ENCODE results near the gene MCM6.
"Not testable (repeated sequence)": the region's sequence is repeated elsewhere in the genome, so short reads cannot be mapped to it uniquely, and the experiment has no call there.

Gene MCM6

DNA sequence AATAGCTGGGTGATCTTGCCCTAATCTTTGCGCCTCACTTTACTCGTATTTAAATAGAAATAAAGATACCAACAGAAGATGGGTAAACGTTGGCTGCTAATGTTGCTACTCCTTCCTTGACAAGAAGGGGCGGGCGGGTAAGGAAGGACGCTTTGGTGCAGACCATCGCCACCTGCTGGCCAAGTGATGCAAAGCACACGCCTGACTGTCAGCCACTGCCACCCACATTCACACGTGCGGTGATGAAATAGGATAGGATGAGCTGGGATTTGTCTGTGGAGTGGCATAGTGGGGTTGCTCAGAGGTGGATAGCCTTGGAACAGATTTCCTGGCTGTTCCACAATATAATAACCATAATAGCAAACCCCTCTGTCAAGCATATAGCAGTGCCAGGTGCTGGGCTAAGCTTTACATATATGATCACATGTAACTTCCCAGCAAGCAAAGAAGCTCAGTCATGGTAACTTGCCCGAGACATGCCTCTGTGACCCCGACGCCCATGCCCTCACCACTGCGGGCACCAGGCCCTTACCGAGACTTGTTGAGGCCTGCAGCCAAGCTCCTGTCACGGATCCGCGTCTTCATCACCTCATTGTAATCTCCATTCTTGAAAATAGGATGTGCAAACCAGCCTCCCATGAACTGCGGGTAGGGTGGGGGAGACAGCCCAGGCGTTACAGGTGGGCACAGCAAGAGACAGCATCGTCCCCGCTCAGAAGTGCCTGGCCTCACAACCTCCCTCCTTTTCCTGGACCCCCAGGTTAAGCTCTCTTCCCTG, 78.6 kb downstream of the MCM6 start:
- no peak overlapping the region for H2AK5ac ChIP-seq (ENCODE audit: low read length)
- no peak overlapping the region for H3K4me2 ChIP-seq (ENCODE audit: low read length)
- H3K79me2 ChIP-seq (ENCODE audit: control insufficient read depth, insufficient read depth, low read length): no peaks in the 10 kb centered on the region
- H3K9ac ChIP-seq (ENCODE audit: low read length): no peak overlapping the region
- no peak overlapping the region for H3K4ac ChIP-seq (ENCODE audit: low read depth, low read length)
- no peak overlapping the region for H4K8ac ChIP-seq (ENCODE audit: low read depth, low read length)
- H3K79me1 ChIP-seq (ENCODE audit: low read length): no peaks in the 10 kb centered on the region
- no peak overlapping the region for H2BK15ac ChIP-seq (replicated peaks; ENCODE audit: low read depth)
- no peak overlapping the region for H4K5ac ChIP-seq (ENCODE audit: low read length)
- no peak overlapping the region for H3K18ac ChIP-seq (ENCODE audit: low read length)
- no peak overlapping the region for H2BK120ac ChIP-seq (ENCODE audit: low read depth, low read length)
- no peak overlapping the region for H3K4me3 ChIP-seq (ENCODE audit: low read length)
- no peaks in the 10 kb centered on the region for H3K36me3 ChIP-seq (ENCODE audit: control insufficient read depth, insufficient read depth, low read length)
- H3K27ac ChIP-seq (ENCODE audit: low read depth, low read length): no peak overlapping the region
- WGBS (ENCODE audit: extremely low coverage, insufficient coverage, low lambda C conversion rate): no CpG with 5 or more reads among the region's 22 CpGs
- H3K4me1 ChIP-seq (ENCODE audit: control insufficient read depth, low read depth, low read length): no peaks in the 10 kb centered on the region
- H3K27me3 ChIP-seq (ENCODE audit: insufficient read depth, low read length, poor library complexity): no peaks in the 10 kb centered on the region
- H3K56ac ChIP-seq (ENCODE audit: low read length): no peak overlapping the region
- no peak overlapping the region for H2BK5ac ChIP-seq (ENCODE audit: low read length)
- no peak overlapping the region for H3K23ac ChIP-seq (ENCODE audit: low read length)
- peak; percentile 86 for DNase-seq

DNA sequence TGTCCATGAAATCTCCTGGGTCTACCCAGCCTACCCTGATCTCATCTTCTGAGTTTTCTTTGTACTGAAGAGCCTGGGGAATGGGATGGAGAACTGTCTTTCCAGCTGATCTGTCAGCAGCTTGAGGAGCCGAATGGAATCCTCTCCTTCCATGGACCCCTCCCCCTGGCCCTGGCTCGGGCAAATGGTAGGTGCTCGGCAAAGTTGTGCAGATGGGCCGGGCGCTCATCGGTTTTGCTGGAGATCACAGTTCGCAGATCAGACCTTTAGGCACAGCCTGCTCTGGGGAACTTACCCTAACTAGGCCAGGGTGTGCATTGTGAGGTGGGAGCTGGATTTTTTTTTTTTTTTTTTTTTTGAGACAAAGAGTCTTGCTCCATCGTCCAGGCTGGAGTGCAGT, 79.6 kb downstream of the MCM6 start:
- no peak overlapping the region for H2AK5ac ChIP-seq (ENCODE audit: low read length)
- H2BK120ac ChIP-seq (ENCODE audit: low read depth, low read length): no peak overlapping the region
- no peak overlapping the region for H3K18ac ChIP-seq (ENCODE audit: low read length)
- DNase-seq: no peak
- no peak overlapping the region for H3K4ac ChIP-seq (ENCODE audit: low read depth, low read length)
- no peak overlapping the region for H3K9ac ChIP-seq (ENCODE audit: low read length)
- no peak overlapping the region for H3K56ac ChIP-seq (ENCODE audit: low read length)
- H3K79me2 ChIP-seq (ENCODE audit: control insufficient read depth, insufficient read depth, low read length): no peaks in the 10 kb centered on the region
- no peaks in the 10 kb centered on the region for H3K27me3 ChIP-seq (ENCODE audit: insufficient read depth, low read length, poor library complexity)
- H2BK15ac ChIP-seq (replicated peaks; ENCODE audit: low read depth): no peak overlapping the region
- H3K79me1 ChIP-seq (ENCODE audit: low read length): no peaks in the 10 kb centered on the region
- no peak overlapping the region for H3K4me2 ChIP-seq (ENCODE audit: low read length)
- H4K5ac ChIP-seq (ENCODE audit: low read length): no peak overlapping the region
- no peak overlapping the region for H3K23ac ChIP-seq (ENCODE audit: low read length)
- H3K4me1 ChIP-seq (ENCODE audit: control insufficient read depth, low read depth, low read length): no peaks in the 10 kb centered on the region
- H3K4me3 ChIP-seq (ENCODE audit: low read length): no peak overlapping the region
- H2BK5ac ChIP-seq (ENCODE audit: low read length): no peak overlapping the region
- no peaks in the 10 kb centered on the region for H3K36me3 ChIP-seq (ENCODE audit: control insufficient read depth, insufficient read depth, low read length)
- WGBS (ENCODE audit: extremely low coverage, insufficient coverage, low lambda C conversion rate): no CpG with 5 or more reads among the region's 8 CpGs
- no peak overlapping the region for H3K27ac ChIP-seq (ENCODE audit: low read depth, low read length)
- no peak overlapping the region for H4K8ac ChIP-seq (ENCODE audit: low read depth, low read length)

DNA sequence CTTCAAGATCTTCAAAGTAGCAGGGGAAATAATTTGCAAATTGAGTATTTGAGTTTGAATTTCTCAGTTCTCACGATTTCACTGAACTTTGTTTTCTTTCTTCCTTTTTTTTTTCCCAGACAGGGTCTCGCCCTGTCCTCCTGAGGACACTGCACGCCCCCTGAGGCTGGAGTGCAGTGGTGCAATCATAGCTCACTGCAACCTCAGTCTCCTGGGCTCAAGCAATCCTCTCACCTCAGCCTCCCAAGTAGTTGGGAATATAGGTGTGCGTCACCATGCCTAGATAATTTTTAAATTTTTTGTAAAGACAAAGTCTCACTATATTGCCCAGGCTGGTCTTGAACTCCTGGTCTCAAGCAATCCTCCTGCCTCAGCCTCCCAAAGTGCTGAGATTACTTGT, 80.6 kb downstream of the MCM6 start:
- DNase-seq: peak; percentile 27
- H2BK120ac ChIP-seq (ENCODE audit: low read depth, low read length); H2BK5ac ChIP-seq (ENCODE audit: low read length); H3K27me3 ChIP-seq (ENCODE audit: insufficient read depth, low read length, poor library complexity); H3K4me2 ChIP-seq (ENCODE audit: low read length); H4K5ac ChIP-seq (ENCODE audit: low read length); H3K4ac ChIP-seq (ENCODE audit: low read depth, low read length); H2AK5ac ChIP-seq (ENCODE audit: low read length); H3K4me1 ChIP-seq (ENCODE audit: control insufficient read depth, low read depth, low read length); H4K8ac ChIP-seq (ENCODE audit: low read depth, low read length); H3K56ac ChIP-seq (ENCODE audit: low read length); H3K23ac ChIP-seq (ENCODE audit: low read length); H3K79me2 ChIP-seq (ENCODE audit: control insufficient read depth, insufficient read depth, low read length); H3K36me3 ChIP-seq (ENCODE audit: control insufficient read depth, insufficient read depth, low read length); H3K4me3 ChIP-seq (ENCODE audit: low read length); H2BK15ac ChIP-seq (replicated peaks; ENCODE audit: low read depth); H3K18ac ChIP-seq (ENCODE audit: low read length); H3K27ac ChIP-seq (ENCODE audit: low read depth, low read length); H3K79me1 ChIP-seq (ENCODE audit: low read length); H3K9ac ChIP-seq (ENCODE audit: low read length): not testable (repeated sequence)
- no CpG with 5 or more reads among the region's 4 CpGs for WGBS (ENCODE audit: extremely low coverage, insufficient coverage, low lambda C conversion rate)

DNA sequence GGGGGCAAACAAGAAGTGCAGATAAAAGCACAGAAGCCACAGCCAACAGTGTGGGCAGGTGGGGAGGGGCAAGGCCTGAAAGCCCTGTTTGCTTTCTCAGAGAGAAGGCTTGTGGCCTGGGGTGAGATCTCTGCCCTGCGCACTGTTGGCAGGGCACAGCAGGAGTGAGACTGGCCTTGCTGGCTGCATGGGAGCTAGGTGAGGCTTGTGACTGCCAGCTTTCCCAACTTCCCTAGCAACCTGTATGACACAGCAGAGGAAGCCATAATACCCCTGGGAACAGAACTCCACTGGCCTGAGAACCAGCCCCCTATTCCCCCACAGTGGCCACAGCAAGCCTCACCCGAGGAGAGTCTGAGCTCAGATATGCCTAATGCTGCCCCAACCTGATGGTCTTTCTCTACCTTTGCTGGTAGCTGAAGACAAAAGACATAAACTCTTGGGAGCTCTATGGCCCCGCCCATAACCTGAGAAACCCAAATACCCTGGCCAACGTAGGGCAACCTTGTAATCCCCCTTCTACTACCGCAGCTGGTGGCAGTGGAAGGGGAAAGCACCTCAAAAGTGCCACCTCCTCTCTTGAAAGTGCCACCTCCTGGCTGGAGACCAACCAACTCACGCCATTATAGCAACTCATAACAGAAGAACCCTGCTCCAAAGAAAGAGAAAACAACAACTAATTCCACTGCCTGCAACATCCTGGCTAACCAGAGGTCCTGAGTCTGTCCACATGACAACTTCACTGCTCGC, 83.7 kb downstream of the MCM6 start:
- Histone ChIP-seq H3K79me1 (ENCODE audit: low read length) (no peaks in the 10 kb centered on the region), H3K4ac (ENCODE audit: low read depth, low read length) (no peak overlapping the region), H3K4me1 (ENCODE audit: control insufficient read depth, low read depth, low read length) (no peaks in the 10 kb centered on the region), H3K18ac (ENCODE audit: low read length) (no peak overlapping the region), H4K5ac (ENCODE audit: low read length) (no peak overlapping the region), H4K8ac (ENCODE audit: low read depth, low read length) (no peak overlapping the region), H3K27ac (ENCODE audit: low read depth, low read length) (no peak overlapping the region), H3K4me2 (ENCODE audit: low read length) (no peak overlapping the region), H3K36me3 (ENCODE audit: control insufficient read depth, insufficient read depth, low read length) (no peaks in the 10 kb centered on the region), H3K9ac (ENCODE audit: low read length) (no peak overlapping the region), H3K79me2 (ENCODE audit: control insufficient read depth, insufficient read depth, low read length) (no peaks in the 10 kb centered on the region), H2BK120ac (ENCODE audit: low read depth, low read length) (no peak overlapping the region), H2AK5ac (ENCODE audit: low read length) (no peak overlapping the region), H3K23ac (ENCODE audit: low read length) (no peak overlapping the region), H3K27me3 (ENCODE audit: insufficient read depth, low read length, poor library complexity) (no peaks in the 10 kb centered on the region), H3K4me3 (ENCODE audit: low read length) (no peak overlapping the region), H3K56ac (ENCODE audit: low read length) (no peak overlapping the region), H2BK15ac (replicated peaks; ENCODE audit: low read depth) (no peak overlapping the region), H2BK5ac (ENCODE audit: low read length) (no peak overlapping the region)
- no CpG with 5 or more reads among the region's 7 CpGs for WGBS (ENCODE audit: extremely low coverage, insufficient coverage, low lambda C conversion rate)
- no peak for DNase-seq

DNA sequence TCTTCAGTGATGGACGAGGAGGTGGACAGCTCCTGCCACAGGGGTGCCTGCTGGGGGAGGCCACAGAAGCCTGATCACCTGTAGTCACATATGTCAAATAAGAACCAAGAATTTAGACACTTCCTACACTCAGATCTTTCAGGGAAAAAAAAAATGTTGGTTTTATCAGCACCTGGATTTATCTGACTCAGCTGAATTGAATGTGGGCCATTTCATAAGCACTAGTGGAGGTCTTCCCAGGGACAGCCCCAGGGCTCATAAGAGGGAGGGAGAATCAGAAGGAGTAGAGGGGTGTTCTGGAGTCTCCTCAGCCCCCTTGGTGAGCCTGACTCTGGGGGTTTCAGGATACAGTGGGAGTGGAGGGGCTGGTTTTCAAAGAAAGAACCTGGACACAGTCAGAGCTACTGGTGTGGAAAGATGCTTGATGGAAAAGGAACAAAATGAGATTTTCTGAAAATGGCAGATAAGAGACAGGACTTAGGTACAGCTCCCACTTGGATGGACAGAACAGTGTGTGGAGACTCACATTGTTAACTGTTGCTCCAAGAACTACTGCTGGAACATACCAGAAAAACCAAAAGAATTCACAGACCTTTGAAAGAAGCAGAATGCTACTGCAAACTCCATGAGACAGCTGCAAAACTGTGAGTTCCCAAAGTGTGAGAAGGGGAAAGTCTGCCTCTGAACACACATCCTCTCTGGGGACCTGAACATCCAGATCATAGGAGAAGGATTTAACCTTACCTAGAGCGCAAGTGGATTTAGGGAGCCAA, 84.6 kb downstream of the MCM6 start:
- Histone ChIP-seq H3K18ac (ENCODE audit: low read length) (no peak overlapping the region), H3K23ac (ENCODE audit: low read length) (no peak overlapping the region)

More for the DNA sequence above, 84.6 kb downstream of the MCM6 start:
- no peak overlapping the region for H3K27ac ChIP-seq (ENCODE audit: low read depth, low read length)
- no peaks in the 10 kb centered on the region for H3K79me1 ChIP-seq (ENCODE audit: low read length)
- H3K36me3 ChIP-seq (ENCODE audit: control insufficient read depth, insufficient read depth, low read length): no peaks in the 10 kb centered on the region
- no peak overlapping the region for H3K56ac ChIP-seq (ENCODE audit: low read length)
- H3K27me3 ChIP-seq (ENCODE audit: insufficient read depth, low read length, poor library complexity): no peaks in the 10 kb centered on the region
- H3K4me1 ChIP-seq (ENCODE audit: control insufficient read depth, low read depth, low read length): no peaks in the 10 kb centered on the region
- no peaks in the 10 kb centered on the region for H3K79me2 ChIP-seq (ENCODE audit: control insufficient read depth, insufficient read depth, low read length)
- no peak overlapping the region for H3K4ac ChIP-seq (ENCODE audit: low read depth, low read length)
- no peak overlapping the region for H2BK120ac ChIP-seq (ENCODE audit: low read depth, low read length)
- H3K4me3 ChIP-seq (ENCODE audit: low read length): no peak overlapping the region
- DNase-seq: no peak
- no peak overlapping the region for H2BK15ac ChIP-seq (replicated peaks; ENCODE audit: low read depth)
- H3K4me2 ChIP-seq (ENCODE audit: low read length): no peak overlapping the region
- H2BK5ac ChIP-seq (ENCODE audit: low read length): no peak overlapping the region
- WGBS (ENCODE audit: extremely low coverage, insufficient coverage, low lambda C conversion rate): no CpG with 5 or more reads among the region's 2 CpGs
- no peak overlapping the region for H4K8ac ChIP-seq (ENCODE audit: low read depth, low read length)
- no peak overlapping the region for H4K5ac ChIP-seq (ENCODE audit: low read length)
- no peak overlapping the region for H3K9ac ChIP-seq (ENCODE audit: low read length)
- H2AK5ac ChIP-seq (ENCODE audit: low read length): no peak overlapping the region

Measured in mesendoderm (in vitro differentiated cells).